HuH-7.5 (cell line): ENCODE data around the gene HJURP.
A peak's percentile ranks its signal among the peaks of the same experiment; 100 is the strongest.

Source experiments
- DNase-seq: peaks from one replicate; pipeline ENCODE4 v3.0.0; 2011; ENCODE audit warnings: low spot score

The HJURP gene

DNA sequence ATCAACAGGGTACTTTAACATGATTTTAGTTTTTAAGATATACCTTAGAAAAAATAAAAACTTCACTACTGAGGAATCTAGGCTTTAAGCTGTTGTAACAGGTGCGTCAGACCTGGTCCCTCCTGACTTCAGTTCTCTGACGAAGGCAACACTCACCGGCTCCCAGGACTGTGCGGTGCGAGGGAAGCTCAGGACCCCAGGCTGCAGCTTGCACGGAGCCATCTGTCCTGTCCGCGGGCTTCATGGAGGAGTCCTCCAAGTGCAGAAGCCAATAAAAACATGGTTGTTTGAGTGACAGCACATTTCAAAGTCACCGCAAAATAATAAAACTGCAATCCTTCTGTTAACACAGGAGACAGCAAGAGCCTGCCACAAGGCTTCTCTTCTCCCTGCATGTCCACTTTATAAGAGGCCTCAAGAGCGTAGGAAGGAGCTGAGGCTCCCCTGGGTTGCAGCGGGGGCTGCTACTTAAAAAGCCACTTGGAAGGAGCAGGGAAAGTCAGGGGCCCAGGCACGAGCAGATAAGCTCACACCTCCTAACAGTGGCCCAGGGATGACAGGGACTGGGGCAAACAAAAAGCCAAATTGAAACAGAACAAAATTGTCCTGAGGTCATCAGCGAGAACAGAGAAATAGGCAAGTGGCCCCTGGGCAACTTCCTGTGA lies 4.6 kb downstream of the HJURP start:
- DNase-seq = no peak

DNA sequence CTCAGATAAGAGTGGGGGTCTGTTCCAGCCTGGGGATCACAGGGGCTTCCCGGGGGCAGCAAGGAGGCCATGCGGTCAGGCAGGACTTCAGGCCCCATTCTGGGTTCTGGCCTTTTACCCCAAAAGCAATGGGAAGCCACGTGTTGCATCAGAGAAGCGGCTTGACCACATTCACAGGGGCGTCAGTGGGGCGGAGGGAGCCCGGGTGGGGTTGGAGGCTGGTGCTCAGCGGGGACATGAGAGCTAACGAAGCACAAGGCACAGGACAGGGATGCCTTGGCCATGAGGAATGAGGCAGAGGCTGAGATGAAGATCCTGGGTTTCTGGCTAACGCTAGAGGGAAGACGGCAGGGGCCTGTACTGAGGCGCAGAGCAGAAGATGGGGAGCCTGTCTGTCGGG lies 6.1 kb downstream of the HJURP start:
- DNase-seq = no peak

- DNase-seq = no peak
These were observed 7.0 kb downstream of the HJURP start for GRCh38 chr2:233847248-233847898.

GRCh38 chr2:233846387-233847247 lies 7.7 kb downstream of the HJURP start:
- DNase-seq = no peak

- no peak for DNase-seq
These were observed 8.9 kb downstream of the HJURP start for GRCh38 chr2:233845301-233846060.

- DNase-seq = no peak
These were observed 9.5 kb downstream of the HJURP start for GRCh38 chr2:233844836-233845235.

DNA sequence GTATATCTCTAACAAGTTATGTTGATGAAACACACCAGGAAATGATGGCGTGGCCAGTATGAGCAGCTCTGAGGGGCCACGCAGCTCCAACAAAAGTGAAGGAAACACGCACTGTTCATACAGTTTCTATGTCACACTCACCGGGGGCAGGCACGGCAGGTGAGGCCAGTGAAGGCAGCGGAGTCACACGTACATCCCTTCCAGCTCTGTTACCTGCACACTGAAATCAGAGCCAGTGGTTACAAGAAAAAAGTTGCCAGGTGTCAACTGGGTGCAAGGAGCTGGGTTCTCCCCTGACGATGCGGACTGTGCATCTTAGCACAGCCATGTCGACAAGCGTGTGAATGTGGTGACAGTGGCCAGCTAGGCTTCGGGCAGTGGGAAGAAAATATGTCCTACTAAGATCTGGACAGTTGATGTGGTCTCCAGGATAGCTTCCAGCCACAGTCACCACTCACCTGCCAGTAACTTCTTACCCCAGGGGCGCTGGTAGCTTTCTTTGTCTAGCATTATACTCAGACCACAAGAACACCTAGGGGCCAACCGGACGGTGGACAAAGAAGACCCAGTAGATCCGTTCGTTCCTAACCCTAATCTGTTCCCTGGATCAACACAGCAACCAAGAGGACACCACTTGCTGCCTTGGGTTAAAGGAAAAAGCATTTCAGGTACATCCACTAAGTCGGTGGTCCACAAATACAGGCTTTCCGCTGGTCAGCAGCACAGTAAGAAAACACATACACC lies 10.1 kb downstream of the HJURP start:
- DNase-seq = no peak

DNA sequence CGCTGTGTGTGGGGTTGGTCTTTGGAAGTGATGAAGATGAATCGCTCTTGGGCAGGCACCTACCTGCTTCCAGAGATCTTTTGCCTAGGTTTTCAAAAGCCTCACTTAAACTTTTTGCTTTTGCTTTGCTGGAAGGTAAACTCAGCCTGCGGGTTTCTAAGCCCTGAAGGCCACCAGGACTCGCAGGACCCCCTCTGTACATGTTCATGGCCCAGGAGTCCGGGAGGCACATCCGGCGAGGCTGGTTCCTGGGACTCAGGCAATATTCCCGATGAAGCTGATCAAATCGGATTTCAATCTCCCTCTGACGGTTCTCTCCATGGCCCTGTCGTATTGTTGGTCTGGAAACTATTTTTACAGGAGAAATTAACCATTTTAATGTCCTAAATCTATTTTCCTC lies 13.2 kb downstream of the HJURP start:
- no peak for DNase-seq

- no peak for DNase-seq
These were observed 13.8 kb downstream of the HJURP start for GRCh38 chr2:233840520-233840919.

- DNase-seq = no peak
These were observed 14.9 kb downstream of the HJURP start for GRCh38 chr2:233839447-233839820.

DNA sequence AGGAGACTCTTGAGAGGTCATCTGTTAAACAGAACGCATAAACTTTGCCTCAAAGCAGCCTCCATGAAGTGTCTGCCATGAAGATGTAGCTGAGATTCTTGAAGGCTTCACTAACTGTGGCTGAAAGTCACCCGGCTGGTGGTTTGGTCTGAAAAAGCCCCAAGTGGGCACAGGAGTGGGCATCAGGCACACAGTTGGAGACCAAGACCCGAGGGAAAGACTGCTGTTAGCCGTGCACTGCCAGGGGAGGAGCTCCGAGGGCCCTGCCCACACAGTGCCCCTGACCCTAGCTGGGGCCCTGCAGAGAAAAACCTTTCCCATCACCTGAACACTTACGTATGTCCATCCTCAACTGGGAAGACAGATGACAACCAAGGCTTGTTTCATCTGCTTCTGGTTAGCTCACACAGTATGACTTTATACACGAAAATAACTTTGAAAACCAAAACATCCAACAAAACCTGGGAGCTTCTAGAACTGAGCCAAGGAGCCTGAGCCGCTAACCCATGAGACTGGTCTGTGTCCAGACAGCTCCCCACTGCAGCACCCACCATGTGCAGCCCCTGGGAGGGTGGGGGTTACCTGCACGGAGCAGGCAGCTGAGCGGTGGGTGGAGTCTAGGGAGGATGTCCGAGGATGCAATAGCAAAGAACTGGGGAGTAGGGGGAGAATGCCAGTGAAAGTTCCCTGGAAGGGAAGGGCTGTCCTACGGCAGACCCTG lies 15.4 kb downstream of the HJURP start:
- DNase-seq = no peak

DNA sequence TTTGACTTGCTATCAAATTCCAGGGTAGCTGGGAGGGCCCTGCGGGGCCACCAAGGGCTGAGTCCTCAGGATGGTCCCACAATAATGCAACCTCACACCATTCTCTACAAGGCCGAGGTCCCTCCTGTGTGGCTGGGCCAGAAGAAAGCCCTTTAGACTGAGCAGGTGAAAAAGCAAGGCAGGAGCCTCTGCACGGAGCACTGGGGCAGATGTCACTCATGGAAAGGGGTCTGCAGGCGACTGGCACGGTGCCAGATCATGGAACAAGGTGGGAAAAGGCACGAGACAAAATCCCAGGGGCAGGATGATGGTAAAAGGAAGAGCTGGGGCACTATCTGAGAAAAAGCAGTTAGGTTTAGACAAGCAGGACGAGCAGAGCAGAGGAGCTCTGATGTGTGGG lies 16.1 kb downstream of the HJURP start:
- DNase-seq = no peak

DNA sequence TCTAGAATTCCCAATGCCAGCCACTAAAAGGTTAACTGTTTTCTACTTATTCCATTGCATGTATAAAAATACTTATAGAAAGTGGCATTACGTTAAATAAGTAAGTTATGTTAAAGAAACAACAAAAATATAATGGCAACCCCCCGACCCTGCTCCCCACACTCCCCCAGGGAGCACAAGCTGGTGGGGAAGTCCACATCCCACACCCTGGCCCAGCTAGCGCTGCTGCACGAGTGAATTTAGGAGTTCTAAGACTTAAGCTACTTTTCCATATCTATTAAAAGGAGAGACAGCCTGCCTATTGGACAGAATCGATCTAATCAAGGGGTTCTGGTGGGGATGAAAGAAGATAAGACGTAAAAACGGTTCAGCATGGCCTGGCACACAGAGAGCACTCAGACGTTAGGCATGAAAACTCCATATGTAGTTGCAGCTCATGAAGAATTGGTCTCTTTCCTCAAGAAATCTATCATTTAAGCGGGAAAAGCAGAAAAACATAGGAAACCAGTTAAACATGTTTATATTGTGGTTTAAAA lies 16.6 kb downstream of the HJURP start:
- DNase-seq = no peak

DNA sequence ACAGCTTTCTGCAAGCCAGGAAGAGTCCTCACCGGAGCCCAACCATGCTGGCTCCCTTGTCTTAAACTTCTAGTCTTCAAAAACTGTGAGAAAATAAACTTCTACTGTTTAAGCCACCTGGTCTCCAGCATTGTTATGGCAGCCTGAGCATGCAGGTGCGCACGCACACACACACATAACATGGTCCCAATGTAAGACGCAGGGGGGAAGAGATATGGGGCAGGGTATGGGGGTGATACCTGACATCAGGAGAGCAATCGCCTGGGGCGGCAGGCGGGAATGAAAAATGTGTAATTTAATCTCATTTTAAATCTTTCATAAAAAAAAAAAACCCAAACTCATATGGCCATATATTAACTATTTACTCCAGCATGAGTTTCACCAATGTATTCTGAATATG lies 18.0 kb downstream of the HJURP start:
- no peak for DNase-seq

GRCh38 chr2:233835230-233836186 lies 18.8 kb downstream of the HJURP start:
- DNase-seq = no peak

- no peak for DNase-seq
These were observed 21.0 kb downstream of the HJURP start for GRCh38 chr2:233833345-233833744.

DNA sequence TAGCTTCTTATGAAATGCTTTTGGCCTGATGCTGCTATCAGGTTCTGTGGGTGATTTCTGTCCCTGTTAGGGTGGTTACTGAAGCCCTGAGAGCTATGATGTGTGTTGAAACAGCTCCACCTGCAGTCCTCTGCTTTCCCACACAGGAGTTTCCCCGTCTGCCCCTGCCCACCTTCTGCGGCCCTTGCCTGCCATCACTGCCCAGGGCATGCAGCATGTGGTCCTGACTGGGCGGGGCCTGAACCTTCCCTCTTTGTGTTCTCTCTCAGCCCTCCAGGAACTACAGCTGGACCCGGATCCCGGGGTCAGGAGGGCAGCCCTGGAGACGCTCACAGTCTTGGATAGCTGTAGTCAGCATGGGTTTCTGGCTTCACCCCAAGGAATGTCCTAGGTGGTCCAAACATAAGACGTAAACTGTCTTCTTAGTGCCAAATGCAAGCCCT lies 21.4 kb downstream of the HJURP start:
- DNase-seq = peak; percentile 72

DNA sequence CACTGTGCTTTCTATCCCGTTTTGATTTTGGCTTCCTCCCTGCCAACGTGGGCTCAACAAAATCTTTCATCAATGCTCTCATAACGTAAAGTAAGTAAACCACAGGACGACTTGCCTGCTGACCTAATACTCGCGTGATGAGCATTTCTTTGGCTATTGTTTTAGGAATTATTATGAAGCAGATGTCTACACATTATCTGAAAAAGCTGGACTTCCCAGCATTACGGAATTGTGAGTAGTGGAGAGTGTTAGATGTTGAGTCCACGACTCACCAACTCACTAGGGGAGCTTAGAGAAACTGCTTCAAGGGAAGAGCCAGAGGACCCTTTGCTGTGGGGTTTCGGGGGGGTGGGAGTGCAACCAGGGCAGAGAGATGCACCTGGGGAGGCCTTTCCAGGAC lies 21.9 kb downstream of the HJURP start:
- DNase-seq = no peak

- no peak for DNase-seq
These were observed 22.5 kb downstream of the HJURP start for GRCh38 chr2:233831861-233832260.
